K562 (cell line): ENCODE results near the gene RASL10B. TPM values are rescaled to one million over a fixed set of nuclear protein-coding genes. Genes with fewer than 3 reads are reported as not detected.
A peak's percentile ranks its signal among the peaks of the same experiment; 100 is the strongest.

Experiments used
- CBX1 ChIP-seq: sonication (generic); IDR thresholded peaks from 2 replicates; pipeline ENCODE4 v1.6.1; 2016; ENCODE audit warnings: antibody characterized with exemption, low read depth, mild to moderate bottlenecking
- CXXC5 ChIP-seq: fragments of 250-450 bp; sonication (Bioruptor Pico); IDR thresholded peaks from 2 replicates; pipeline ENCODE4 v1.8.0; 2022; ENCODE audit warnings: inconsistent platforms, mild to moderate bottlenecking, moderate library complexity
- FOS ChIP-seq: IDR thresholded peaks from 3 replicates; pipeline ENCODE4 v1.6.1; 2011; ENCODE audit not compliant: insufficient read length; ENCODE audit errors: extremely low read depth
- HMBOX1 ChIP-seq: sonication (generic); IDR thresholded peaks from 2 replicates; pipeline ENCODE4 v1.6.1; 2016
- MGA ChIP-seq: fragments of 450-650 bp; IDR thresholded peaks from 2 replicates; pipeline ENCODE4 v1.6.1; 2016; ENCODE audit warnings: mild to moderate bottlenecking, moderate library complexity
- MTA3 ChIP-seq: fragments of 450-650 bp; formaldehyde crosslinking; IDR thresholded peaks from 2 replicates; pipeline ENCODE4 v1.6.1; 2017; ENCODE audit warnings: mild to moderate bottlenecking, borderline replicate concordance
- PML ChIP-seq: IDR thresholded peaks from 2 replicates; pipeline ENCODE4 v1.6.1; 2012; ENCODE audit warnings: low read length, inconsistent platforms
- RBBP5 ChIP-seq: fragments of 200-600 bp; sonication (generic); IDR thresholded peaks from 2 replicates; pipeline ENCODE4 v1.6.1; 2012; ENCODE audit warnings: borderline replicate concordance, mild to moderate bottlenecking, low read length, control low read depth, inconsistent platforms; ENCODE audit not compliant: insufficient read depth, poor library complexity, severe bottlenecking
- SIRT6 ChIP-seq: IDR thresholded peaks from one replicate; pipeline ENCODE4 v1.6.1; 2012; ENCODE audit warnings: low read depth, mild to moderate bottlenecking, control low read depth, inconsistent platforms, low read length, moderate library complexity
- ZHX1 ChIP-seq: fragments of 150-350 bp; conservative IDR thresholded peaks from 2 replicates; pipeline ENCODE4 v1.6.1; 2014; ENCODE audit warnings: low read length
- polyA plus RNA-seq, 8 experiments: library from polyadenylated mRNA; depleted of rRNA in 4 of 8; stranded (reverse) in 5 of 8; unstranded in 3 of 8; fragments of >200 nt; fragmentation: Nextera tagmentation in 2 of 8; fragmentation: Illumina TruSeq in 1 of 8; extraction: Ambion mirVana in 2 of 8; extraction: Trizol in 1 of 8; gene quantifications; 2 replicates each; pipeline versions ENCODE4 v1.2.1 to v1.2.3, GENCODE V29; 2011 to 2014; ENCODE audit warnings: inconsistent platforms in 1 of 8, missing spikeins in 1 of 8
- total RNA-seq, 7 experiments: library from RNA; depleted of rRNA in 6 of 7; stranded (reverse); fragments of >200 nt in 6 of 7; fragmentation: Illumina TruSeq in 2 of 7; extraction: Trizol in 2 of 7; gene quantifications; 2 replicates each; pipeline versions ENCODE4 v1.2.1 to v1.2.3, GENCODE V29; 2011 to 2021; ENCODE audit warnings: low replicate concordance in 1 of 7

Gene RASL10B
- total and polyA plus RNA-seq, 9 of the 15 experiments (the other 6 are each of a cell fraction or from before 2014, with no cell fraction given): 0.04 to 0.31 (median 0.14) TPM; not detected in 2

GRCh38 chr17:35764123-35764991 lies 32.9 kb downstream of the RASL10B start (continued):
- TF ChIP-seq FOS: no peak
- TF ChIP-seq CBX1: 0 out of 2 replicates have a peak, but pooled peaks have one; percentile 31
- TF ChIP-seq PML: no peak
- TF ChIP-seq MTA3: peak; percentile 80; the same call in 1 of the 2 replicates
- peak; percentile 32 for TF ChIP-seq RBBP5
- TF ChIP-seq CXXC5 (CRISPR knock-in tag): peak; percentile 79
- TF ChIP-seq ZHX1: no peak
- TF ChIP-seq MGA: peak; percentile 94
- TF ChIP-seq HMBOX1: no peak
- no peak for TF ChIP-seq SIRT6
